Gastrocnemius medialis (tissue), 4 donors: ENCODE measurements around the gene ZNF813.
"Not testable (repeated sequence)": the region's sequence is repeated elsewhere in the genome, so short reads cannot be mapped to it uniquely, and the experiment has no call there.

Experiments
- POLR2A ChIP-seq, 2 donors: fragments of 450-650 bp; IDR thresholded peaks; one replicate each; pipeline ENCODE4 v1.6.1; 2017; ENCODE audit warnings: antibody characterized with exemption in 2 of 2, mild to moderate bottlenecking in 2 of 2, moderate library complexity in 2 of 2
- TF ChIP-seq, protein P1 (sequence below), 5 experiments: fragments of 450-650 bp in 3 of 5; fragments of 200-600 bp in 2 of 5; sonication (generic) in 2 of 5; IDR thresholded peaks in 4 of 5; conservative IDR thresholded peaks in 1 of 5; 1 replicate in 4 of 5; 2 replicates in 1 of 5; pipeline ENCODE4 v1.5.1; 2016 to 2019; ENCODE audit warnings: antibody characterized with exemption in 5 of 5, mild to moderate bottlenecking in 3 of 5, moderate library complexity in 3 of 5

DNA sequence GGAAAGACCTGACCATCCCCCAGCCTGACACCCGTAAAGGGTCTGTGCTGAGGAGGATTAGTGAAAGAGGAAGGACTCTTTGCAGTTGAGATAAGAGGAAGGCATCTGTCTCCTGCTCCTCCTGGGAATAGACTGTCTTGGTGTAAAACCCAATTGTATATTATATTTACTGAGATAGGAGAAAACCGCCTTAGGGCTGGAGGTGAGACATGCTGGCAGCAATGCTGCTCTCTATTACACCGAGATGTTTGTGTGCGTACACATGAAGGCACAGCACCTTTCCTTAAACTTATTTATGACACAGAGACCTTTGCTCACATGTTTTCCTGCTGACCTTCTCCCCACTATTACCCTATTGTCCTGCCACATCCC is 30.5 kb downstream of the ZNF813 start:
- TF ChIP-seq, protein P1, sequence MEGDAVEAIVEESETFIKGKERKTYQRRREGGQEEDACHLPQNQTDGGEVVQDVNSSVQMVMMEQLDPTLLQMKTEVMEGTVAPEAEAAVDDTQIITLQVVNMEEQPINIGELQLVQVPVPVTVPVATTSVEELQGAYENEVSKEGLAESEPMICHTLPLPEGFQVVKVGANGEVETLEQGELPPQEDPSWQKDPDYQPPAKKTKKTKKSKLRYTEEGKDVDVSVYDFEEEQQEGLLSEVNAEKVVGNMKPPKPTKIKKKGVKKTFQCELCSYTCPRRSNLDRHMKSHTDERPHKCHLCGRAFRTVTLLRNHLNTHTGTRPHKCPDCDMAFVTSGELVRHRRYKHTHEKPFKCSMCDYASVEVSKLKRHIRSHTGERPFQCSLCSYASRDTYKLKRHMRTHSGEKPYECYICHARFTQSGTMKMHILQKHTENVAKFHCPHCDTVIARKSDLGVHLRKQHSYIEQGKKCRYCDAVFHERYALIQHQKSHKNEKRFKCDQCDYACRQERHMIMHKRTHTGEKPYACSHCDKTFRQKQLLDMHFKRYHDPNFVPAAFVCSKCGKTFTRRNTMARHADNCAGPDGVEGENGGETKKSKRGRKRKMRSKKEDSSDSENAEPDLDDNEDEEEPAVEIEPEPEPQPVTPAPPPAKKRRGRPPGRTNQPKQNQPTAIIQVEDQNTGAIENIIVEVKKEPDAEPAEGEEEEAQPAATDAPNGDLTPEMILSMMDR (IDR thresholded peaks at IDR 0.05 in 4 of 5, conservative IDR thresholded peaks at IDR 0.05 in 1 of 5) = not testable (repeated sequence)
- not testable (repeated sequence) for TF ChIP-seq POLR2A (IDR thresholded peaks at IDR 0.05)
